ELR (cell line): ENCODE data around the gene GLA.
A peak's percentile ranks its signal among the peaks of the same experiment; 100 is the strongest.

Experiments
- DNase-seq: peaks from one replicate; pipeline ENCODE4 v3.0.0-alpha.2; 2015; ENCODE audit warnings: low read depth

GLA gene

GRCh38 chrX:101407748-101408531, at the start of gene GLA, which contains the start of gene HNRNPH2:
TSS of gene GLA (minus strand) at chrX:101407925. CDS start at chrX:101407903, 22 bp downstream.
TSS of gene HNRNPH2 (plus strand) at chrX:101408222. CDS start at chrX:101411989, 3,767 bp downstream.
- peak; percentile 97 for DNase-seq

GRCh38 chrX:101452056-101452455, 44.3 kb upstream of the GLA start:
- peak; percentile 4 for DNase-seq

GRCh38 chrX:101450961-101451360, 43.2 kb upstream of the GLA start:
- no peak for DNase-seq

DNA sequence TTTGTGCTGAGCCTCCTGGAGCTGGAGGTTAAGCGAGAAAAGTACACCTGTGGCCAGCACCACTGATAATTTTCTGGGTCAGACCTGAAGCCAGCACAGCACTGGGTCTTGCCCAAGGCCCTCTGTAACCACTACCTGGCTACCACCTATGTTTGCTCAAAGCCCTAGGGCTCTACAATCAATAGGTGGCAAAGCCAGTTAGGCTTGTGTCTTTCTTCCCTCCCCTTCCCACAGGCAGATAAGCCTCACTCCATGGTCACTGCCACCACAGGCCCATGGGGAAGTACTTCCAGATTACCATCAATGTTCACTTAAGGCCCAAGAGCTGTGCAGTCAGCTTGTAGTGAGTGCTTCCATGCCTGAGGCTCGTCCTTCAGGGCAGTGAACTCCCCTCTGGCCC, 42.4 kb upstream of the GLA start:
- DNase-seq: no peak

DNA sequence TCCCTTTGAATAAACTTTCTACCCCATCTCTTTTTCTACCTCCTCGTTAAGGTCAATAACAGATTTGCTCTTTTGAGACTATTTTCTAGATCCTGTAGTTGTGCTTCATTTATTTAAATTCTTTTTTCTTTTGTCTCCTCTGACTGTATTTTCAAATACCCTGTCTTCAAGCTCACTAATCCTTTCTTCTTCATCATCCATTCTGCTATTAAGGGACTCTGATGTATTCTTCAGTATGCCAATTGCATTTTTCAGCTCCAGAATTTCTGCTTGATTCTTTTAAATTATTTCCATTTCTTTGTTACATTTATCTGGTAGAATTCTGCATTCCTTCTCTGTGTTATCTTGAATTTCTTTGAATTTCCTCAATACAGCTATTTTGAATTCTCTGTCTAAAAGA, 41.6 kb upstream of the GLA start:
- no peak for DNase-seq

DNA sequence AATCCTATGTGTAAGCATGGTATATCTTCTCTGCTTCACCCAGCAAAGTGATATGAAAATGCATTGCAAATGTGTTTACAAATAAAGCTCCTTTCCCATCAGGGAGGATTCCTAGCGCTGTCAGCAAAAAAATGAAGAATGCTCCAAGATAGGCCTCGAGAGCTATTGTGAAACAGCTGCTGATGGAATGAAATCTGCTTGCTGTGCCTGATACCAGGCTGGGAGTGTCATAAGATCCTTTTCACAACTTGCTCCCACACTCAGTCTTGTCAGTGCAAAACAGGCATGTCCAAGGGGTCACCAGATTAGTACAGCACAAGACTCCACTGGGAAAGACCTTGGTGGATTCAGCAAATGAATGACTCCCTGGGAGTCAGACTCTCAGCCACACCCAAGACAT, 34.4 kb upstream of the GLA start:
- no peak for DNase-seq

DNA sequence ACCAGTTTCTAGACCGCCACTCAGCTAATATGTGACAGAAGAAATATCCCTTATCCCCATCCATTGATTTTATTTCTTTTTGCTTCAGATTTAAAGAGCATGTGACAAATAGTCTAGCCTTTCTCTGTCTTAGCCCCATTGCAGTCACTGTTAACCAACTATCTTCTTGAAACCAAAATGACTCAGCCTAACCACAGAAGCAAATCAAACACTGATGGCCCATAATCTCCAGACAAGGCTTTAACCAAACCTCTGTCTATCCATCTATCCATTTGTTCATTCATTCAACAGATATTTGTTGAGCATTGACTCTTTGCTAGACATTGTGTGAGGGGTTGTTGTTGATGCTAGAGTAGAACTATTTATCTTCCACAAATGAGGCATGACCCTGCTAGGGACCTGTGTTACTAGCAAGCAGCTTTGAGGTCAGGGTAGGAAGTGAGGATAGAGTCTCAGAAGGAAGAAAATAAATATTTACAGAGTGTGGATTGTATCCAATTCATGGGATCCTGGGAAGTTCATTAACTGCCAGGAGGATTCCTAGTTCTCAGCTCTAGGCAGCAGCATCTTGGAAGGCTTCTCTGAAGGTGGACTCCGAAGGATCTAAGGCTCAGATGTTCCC, 22.8 kb upstream of the GLA start:
- peak; percentile 68 for DNase-seq

DNA sequence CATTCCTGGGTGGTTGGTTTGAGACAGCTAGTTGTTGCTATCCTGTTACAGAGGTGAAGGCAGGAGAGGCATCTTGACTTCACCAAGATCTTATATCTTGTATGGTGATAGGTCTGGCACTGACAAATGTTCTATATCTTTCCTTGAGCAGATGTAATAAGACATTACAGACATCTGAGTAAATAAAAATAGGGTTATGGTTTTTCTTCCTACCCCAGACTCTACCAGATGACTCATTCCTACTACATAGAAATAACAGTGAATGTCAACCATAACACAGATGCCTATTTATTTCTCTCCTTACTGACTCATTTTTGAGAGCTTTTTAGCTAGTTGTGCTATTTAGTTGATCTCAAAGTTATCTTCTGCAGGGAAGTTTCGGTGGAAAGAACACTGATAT, 22.2 kb upstream of the GLA start:
- peak; percentile 70 for DNase-seq

GRCh38 chrX:101427954-101428353, 20.2 kb upstream of the GLA start:
- no peak for DNase-seq

GRCh38 chrX:101419489-101419888, 11.8 kb upstream of the GLA start:
- no peak for DNase-seq

GRCh38 chrX:101417981-101418841, 10.5 kb upstream of the GLA start:
- DNase-seq: peak; percentile 45

GRCh38 chrX:101417190-101417589, 9.5 kb upstream of the GLA start:
- DNase-seq: no peak

- DNase-seq: no peak
Observed at GRCh38 chrX:101416691-101417090, 9.0 kb upstream of the GLA start.

DNA sequence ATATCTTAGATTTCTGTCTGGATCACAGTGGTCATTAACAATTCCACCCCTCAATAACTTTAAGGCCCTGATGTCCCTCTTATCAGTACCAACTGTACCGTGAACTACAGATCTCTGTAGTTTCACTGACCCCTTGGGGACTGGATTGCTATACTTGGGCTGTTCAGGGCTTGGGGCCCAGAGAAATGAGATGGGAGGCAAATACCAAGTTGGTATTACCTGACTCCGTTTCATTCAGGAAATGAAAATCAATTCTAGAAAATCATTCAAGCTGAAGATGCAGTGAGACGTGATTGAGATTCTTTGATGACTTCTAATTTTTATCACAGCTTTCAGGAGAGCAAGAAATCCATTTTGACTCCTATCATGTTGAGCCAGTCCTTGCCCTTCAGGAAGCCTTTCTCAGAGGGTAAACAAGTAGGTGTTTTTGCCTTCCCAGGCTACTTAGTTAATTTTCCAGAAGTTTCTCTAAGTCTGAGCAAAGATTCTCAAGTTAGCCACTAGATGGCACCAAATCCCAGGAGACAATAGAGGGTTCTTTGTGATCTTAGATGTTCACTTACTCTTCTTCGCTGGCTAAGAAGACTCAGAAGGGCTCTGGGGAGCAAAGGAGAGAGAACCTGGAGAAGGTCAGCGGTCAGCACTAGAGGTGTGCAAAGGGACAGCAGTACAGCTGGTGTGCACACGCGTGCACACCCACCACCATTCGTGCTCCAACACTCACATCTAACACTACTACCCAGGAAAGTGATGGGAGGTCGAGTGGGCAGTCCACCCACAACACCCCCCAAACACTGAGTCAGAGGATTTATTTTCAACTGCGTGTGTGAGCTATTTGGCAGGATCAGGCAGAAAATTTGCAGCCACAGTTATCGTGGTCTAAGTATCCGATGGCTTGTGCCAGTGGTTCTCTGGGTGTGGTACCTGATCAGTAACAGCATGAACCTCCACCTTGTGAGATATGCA, 7.7 kb upstream of the GLA start:
- DNase-seq: peak; percentile 73

GRCh38 chrX:101411984-101412383, 4.3 kb upstream of the GLA start:
- DNase-seq: no peak

GRCh38 chrX:101410461-101410860, 2.7 kb upstream of the GLA start:
- no peak for DNase-seq

DNA sequence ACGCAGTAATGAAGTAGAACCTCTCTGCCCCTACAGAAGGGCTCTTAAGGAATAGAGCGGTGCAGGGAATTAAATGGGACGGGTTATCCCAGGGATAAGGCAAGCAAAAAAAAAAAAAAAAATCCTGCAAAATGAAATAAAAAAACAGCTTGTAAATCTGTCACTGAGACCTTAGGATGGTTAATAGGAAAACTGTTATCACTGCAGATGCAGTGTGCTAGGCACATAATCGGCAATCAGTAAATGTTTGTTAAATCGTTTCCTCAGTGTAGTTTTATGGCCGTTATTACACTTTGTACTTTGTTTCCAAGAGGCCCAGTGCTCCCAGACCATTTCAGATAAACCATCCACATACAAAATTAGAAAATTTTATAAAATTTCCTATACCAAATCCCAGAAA, 1.3 kb upstream of the GLA start:
- no peak for DNase-seq

GRCh38 chrX:101408532-101408841, 762 bp upstream of the GLA start:
- no peak for DNase-seq

GRCh38 chrX:101407167-101407747, 468 bp downstream of the GLA start:
- no peak for DNase-seq

- no peak for DNase-seq
Observed at GRCh38 chrX:101399825-101400224, 7.9 kb downstream of the GLA start.

- DNase-seq: no peak
Observed at GRCh38 chrX:101398694-101399093, 9.0 kb downstream of the GLA start.
